RWPE1 (cell line): Measurements from ENCODE around the gene FRS3.

Experiments used
- CTCF ChIA-PET: fragments of 350-600 bp; sonication (Branson Sonifier 250); formaldehyde crosslinking; extraction: SDS; loops from one replicate; lab custom pipeline; 2021; lab: Yijun Ruan, JAX
- POLR2A ChIA-PET: fragments of 400-600 bp; formaldehyde crosslinking; extraction: SDS; loops from one replicate; lab custom pipeline; 2020; ENCODE audit warnings: antibody characterized with exemption; ENCODE audit not compliant: low non-redundant PET; lab: Yijun Ruan, JAX
- DNase-seq: peaks from one replicate; pipeline ENCODE4 v3.0.0; 2012; ENCODE audit warnings: low spot score
- H3K27ac ChIP-seq: fragments of 450-650 bp; 2 replicates; pipeline ENCODE4 v1.5.1; 2017
- TF ChIP-seq, protein P1 (sequence below): fragments of 450-650 bp; conservative IDR thresholded peaks from 2 replicates; pipeline ENCODE4 v1.5.1; 2017; ENCODE audit warnings: low read depth, mild to moderate bottlenecking

Gene FRS3

DNA sequence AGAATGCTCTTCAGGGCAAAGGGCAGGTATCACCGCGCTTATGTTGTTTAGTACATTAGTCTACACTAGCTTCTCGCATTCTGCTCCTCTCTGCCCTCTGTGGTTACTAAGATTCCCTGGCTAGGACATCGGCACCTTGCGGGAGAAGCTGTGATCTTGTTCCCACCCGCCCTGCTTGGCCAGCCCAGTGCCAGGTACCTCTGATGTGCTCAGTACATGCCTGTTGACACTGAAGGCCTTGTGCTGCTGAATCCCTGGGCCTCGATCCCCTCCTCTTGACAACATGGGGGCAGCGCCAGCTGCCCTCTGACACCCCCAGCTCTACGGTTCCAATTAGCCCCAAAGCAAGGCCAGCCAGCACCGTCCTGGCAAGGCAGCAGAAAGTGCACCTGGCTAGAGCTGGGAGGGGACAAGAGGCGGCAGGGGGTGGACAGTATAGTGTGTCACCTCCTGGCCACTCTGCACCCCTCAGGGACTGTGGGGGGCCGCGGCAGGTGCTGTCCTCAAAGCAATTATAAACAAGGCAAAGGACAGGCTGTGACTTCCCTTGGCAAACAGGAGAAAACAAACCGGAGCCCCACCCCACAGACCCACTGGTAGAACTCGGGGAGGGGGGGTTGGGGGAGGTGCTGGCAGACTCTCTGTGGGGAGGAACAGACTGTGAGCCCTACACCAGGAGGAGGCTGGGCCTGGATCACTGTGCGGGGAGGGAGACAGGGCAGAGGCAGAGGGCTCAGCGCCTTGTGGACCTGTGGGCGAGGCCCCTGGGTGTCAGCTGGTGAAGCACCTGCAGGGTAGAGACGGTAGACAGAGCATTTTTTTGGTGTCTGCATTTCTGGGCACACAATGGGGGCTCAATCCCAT, 51.4 kb downstream of the FRS3 start:
- TF ChIP-seq, protein P1, sequence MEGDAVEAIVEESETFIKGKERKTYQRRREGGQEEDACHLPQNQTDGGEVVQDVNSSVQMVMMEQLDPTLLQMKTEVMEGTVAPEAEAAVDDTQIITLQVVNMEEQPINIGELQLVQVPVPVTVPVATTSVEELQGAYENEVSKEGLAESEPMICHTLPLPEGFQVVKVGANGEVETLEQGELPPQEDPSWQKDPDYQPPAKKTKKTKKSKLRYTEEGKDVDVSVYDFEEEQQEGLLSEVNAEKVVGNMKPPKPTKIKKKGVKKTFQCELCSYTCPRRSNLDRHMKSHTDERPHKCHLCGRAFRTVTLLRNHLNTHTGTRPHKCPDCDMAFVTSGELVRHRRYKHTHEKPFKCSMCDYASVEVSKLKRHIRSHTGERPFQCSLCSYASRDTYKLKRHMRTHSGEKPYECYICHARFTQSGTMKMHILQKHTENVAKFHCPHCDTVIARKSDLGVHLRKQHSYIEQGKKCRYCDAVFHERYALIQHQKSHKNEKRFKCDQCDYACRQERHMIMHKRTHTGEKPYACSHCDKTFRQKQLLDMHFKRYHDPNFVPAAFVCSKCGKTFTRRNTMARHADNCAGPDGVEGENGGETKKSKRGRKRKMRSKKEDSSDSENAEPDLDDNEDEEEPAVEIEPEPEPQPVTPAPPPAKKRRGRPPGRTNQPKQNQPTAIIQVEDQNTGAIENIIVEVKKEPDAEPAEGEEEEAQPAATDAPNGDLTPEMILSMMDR: no peak
- ChIA-PET POLR2A (no interaction called here), CTCF (interaction anchor here (0.6 kb wide), 1 partner anchor 13 kb away, joined by 7 read pairs; no protein-coding TSS in a partner anchor)
- no peak for DNase-seq
- H3K27ac ChIP-seq: peak overlapping the region; percentile 98

DNA sequence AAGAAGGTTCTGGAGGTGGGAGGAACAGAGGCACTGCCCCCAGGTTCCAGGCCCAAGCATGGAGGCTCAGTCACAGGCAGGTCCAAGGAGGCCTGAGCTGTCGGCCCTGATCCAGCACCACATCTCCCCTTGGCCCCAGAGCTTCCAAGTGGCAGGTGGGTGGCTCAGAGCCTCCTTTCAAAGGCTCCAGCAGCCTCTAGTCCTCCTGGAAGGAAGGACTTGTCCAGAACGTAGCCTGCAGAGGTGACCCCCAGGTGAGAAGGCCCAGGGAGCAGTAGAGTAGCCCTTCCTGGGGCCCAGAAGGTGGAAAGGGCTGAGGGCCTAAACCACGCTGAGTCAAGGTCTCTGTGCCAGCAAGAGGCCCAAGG, 52.0 kb downstream of the FRS3 start:
- ChIA-PET CTCF (no interaction called here), POLR2A (no interaction called here)
- TF ChIP-seq, protein P1: no peak
- no peak for DNase-seq
- peak overlapping the region; percentile 98 for H3K27ac ChIP-seq

DNA sequence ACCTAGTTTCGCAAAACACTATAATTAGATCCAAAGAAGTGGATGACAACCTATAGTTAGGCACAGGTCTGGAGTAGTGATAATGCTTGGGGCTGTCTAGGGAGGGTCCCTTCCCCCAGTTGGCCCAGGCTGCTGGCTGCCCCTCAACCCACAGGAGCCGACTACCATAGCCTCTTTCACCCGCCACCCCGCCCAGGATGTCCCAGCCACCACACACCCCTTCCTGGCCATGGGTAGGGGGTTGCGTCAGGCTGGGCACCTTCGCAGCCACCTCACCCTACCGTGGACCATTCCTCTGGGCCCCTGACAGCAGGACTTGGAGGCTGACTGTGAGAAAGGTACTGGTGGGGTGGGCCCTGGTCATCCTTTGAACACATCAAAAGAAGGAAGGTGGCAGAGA, 52.8 kb downstream of the FRS3 start:
- ChIA-PET CTCF (no interaction called here), POLR2A (no interaction called here)
- TF ChIP-seq, protein P1: no peak
- peak overlapping the region; percentile 98 for H3K27ac ChIP-seq
- DNase-seq: no peak

DNA sequence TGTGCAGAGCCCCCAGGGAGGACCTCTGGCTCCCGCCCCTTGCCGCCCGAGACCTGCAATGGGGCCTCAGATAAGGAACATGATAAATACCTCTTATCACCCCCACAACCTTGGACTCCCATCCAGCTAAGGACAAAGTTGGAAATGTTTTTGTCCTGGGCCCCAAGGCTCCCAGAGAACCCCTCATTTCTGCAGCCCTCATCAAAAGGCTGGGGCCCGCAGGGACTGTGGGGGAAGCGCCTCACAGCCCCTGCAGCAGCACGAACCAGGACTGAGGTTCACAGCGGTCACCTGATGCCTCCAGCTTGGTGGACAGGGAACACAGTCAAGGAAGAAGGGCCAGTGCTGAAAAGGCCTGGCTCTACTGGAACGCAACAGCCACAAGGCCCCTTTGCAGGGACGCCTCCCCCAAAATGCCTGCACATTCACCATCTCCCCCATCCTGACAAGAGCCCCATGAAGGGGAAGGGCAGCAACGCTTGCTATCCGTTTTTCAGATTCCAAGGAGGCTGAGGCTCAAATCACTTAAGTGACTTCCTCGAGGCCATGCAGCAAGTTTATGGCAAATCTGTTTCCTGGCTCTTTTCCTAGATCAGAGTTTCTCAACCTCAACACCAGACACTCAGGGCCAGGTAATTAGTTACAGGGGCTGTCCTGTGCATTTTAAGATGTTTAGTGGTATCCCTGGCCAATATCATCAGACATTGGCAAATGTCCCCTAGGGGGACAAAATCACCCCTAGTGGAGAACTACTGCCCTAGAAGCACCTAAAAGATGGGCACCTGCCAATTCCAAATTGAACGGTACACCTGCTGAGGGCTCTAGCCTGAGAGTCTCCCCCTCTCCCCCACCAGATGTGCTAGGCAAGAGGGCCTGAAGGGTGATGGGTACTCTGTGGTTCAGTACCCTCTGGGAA, 54.9 kb downstream of the FRS3 start:
- TF ChIP-seq, protein P1: no peak
- DNase-seq: no peak
- ChIA-PET POLR2A (no interaction called here), CTCF (interaction anchor here (0.7 kb wide), 1 partner anchor 297 kb away, joined by 3 read pairs; no protein-coding TSS in a partner anchor)
- H3K27ac ChIP-seq: peak overlapping the region; percentile 96

DNA sequence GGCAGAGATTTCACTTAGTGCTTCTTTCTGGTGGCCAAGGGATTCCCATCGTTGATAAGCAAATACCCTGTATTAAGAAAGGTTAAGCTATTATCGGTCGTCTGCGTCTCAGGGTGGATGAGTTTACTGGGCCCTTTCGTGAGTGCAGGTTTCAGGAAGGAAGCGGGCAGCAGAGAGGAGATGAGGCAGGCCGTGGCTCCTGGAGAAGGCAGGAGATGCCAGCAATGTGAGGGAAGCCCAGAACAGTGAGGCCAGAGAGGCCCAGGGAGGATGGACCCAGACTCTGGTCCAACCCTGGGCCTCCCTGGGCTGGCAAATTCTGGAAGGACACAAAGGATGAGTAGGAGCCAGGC, 55.5 kb downstream of the FRS3 start:
- TF ChIP-seq, protein P1: no peak
- POLR2A ChIA-PET: no interaction called here
- CTCF ChIA-PET: interaction anchor here (0.7 to 1.3 kb wide), 2 partner anchors 11 to 297 kb away, joined by 3 to 5 read pairs; no protein-coding TSS in a partner anchor
- no peak for DNase-seq
- H3K27ac ChIP-seq: peak overlapping the region; percentile 96
